ENCODE data around the gene ACOX1. TPM values are rescaled to one million over a fixed set of nuclear protein-coding genes. Genes with fewer than 3 reads are reported as not detected.

Gene ACOX1
- total RNA-seq, 4 donors from 2014 or later, result 33.7 to 44.4 (median 39.1) TPM

DNA sequence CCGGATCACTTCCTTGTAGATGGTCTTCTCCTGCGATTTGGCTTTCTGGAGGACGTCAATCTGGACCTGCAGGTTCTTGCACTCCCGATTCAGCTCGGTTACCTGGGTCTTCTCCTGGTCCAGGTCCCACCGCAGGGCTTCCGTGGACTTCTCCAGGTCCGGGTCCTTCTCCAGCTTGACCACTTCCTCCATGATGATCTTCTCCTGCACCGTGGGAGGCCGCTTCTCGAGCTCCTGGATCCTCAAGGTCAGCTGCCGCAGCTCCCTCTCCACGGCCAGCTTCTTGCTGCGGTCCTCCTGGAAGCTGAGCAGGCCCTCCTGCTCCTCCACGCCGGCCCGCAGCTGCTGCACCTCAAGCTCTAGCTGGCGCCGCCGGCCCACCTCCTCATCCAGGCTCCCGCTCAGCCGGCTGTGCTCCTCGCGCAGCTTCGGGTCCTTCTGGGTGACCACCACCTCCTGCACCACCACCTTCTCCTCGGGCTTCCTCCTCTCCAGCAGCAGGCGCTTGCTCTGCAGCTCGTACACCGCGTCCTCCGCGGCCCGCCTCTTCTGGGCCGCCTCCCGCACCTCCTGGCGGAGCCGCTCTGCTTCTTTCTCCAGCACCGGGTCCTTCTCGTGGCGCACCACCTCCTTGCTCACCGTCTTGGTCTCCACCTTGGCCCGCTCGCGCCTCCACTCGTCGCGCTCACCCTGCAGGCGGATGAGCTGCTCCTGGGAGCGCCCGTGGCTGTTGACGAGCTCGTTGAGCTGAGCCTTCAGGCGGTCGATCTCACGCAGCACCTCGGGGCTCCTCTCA lies 29.9 kb upstream of the ACOX1 start:
- 94 to 95% methylated on average over 55 to 56 of the region's 56 CpGs for WGBS, 2 donors
- Histone ChIP-seq H3K27me3 (no peaks in the 10 kb centered on the region), H3K4me1 (peaks cover 0 to 9% (median 0%) of the 10 kb centered on the region in 4 donors), H3K27ac (no peak overlapping the region), H3K36me3 (no peaks in the 10 kb centered on the region), H3K4me3 (no peak overlapping the region), H3K9me3 (no peaks in the 10 kb centered on the region)
- no peak for DNase-seq (ENCODE audit: low spot score in 2 of 2)
- no peak for TF ChIP-seq POLR2A (IDR thresholded peaks at IDR 0.05)
- no peak for TF ChIP-seq CTCF (IDR thresholded peaks at IDR 0.05)
- no peak for TF ChIP-seq EP300 (IDR thresholded peaks at IDR 0.05)

DNA sequence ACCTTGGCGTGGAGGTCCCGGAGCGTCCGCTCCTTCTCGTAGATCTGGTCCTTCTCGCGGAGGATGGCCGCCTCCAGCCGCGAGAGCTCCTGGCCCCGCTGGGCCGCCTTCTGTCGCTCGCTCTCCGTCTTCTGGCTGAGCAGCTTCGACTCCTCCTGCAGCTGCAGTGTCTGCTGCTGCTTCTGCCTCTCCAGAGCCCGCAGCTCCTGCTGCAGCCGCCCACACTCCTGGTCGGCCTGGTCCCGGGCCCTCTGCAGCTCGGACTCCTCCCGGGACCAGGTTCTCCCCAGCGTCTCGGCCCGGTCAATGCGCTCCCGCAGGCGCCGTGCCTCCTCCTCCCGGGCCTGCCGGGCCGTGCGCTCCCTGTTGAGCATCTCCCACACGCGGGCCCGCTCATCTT lies 29.2 kb upstream of the ACOX1 start:
- H3K27ac ChIP-seq, result no peak overlapping the region
- DNase-seq (ENCODE audit: low spot score in 2 of 2), result no peak
- 72 to 89% methylated on average over 36 of the region's 36 CpGs for WGBS, 2 donors
- no peaks in the 10 kb centered on the region for H3K27me3 ChIP-seq
- H3K36me3 ChIP-seq, result no peaks in the 10 kb centered on the region
- H3K4me1 ChIP-seq, result peaks cover 0 to 8% (median 0%) of the 10 kb centered on the region in 4 donors
- no peak overlapping the region for H3K4me3 ChIP-seq
- H3K9me3 ChIP-seq, result no peaks in the 10 kb centered on the region
- TF ChIP-seq CTCF (IDR thresholded peaks at IDR 0.05) (no peak), POLR2A (IDR thresholded peaks at IDR 0.05) (no peak), EP300 (IDR thresholded peaks at IDR 0.05) (no peak)

GRCh38 chr17:76007850-76008165 lies 28.8 kb upstream of the ACOX1 start:
- Histone ChIP-seq H3K36me3 (peaks cover 0 to under 1% (median 0%) of the 10 kb centered on the region in 3 donors), H3K9me3 (no peaks in the 10 kb centered on the region), H3K4me3 (no peak overlapping the region), H3K27ac (no peak overlapping the region), H3K4me1 (peaks cover 0 to 8% (median 0%) of the 10 kb centered on the region in 4 donors), H3K27me3 (no peaks in the 10 kb centered on the region)
- 79 to 81% methylated on average over 10 to 16 of the region's 16 CpGs for WGBS, 2 donors
- no peak for DNase-seq (ENCODE audit: low spot score in 2 of 2)
- TF ChIP-seq CTCF (IDR thresholded peaks at IDR 0.05) (no peak), EP300 (IDR thresholded peaks at IDR 0.05) (no peak), POLR2A (IDR thresholded peaks at IDR 0.05) (no peak)

DNA sequence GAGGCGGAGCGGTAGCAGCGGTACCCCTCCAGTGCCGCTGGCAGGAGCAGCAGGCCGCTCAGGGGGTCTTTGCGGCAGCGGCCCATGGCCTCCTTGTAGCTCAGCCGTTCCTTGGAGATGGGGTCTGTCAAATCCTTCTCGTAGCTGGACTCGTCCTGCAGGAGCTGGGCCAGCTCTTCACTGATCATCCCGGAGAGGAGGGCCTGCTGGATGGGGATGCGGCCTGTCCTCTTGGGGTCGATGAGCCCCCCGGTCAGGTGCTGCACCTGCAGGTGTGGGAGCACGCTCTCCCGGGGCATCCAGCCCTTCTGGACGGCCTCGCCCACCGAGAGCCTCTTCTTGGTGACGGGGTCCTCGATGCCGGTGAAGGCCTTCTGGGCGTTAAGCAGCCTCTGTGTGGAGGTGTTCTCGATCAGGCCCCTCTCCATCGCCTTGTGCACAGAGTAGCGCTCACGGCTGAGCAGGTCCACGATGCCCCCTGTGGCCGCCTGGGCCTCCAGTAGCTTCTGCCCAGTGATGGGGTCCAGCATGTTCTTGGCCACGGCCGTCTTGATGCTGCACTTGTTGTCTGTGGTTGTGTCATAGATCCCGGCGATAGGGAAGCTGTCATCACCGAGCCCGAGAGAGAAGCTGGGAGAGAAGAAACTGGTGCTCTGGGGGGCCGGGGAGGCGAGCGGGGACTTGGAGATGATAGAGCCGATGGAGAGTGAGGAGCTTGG lies 28.3 kb upstream of the ACOX1 start:
- WGBS, 2 donors, result 88 to 91% methylated on average over 31 to 35 of the region's 39 CpGs
- H3K27ac ChIP-seq, result no peak overlapping the region
- H3K36me3 ChIP-seq, result peaks cover 0 to 6% (median 0%) of the 10 kb centered on the region in 3 donors
- peaks cover 0 to 8% (median 0%) of the 10 kb centered on the region in 4 donors for H3K4me1 ChIP-seq
- no peak for DNase-seq (ENCODE audit: low spot score in 2 of 2)
- H3K9me3 ChIP-seq, result no peaks in the 10 kb centered on the region
- no peak overlapping the region for H3K4me3 ChIP-seq
- H3K27me3 ChIP-seq, result no peaks in the 10 kb centered on the region
- TF ChIP-seq POLR2A (IDR thresholded peaks at IDR 0.05), result no peak
- no peak for TF ChIP-seq CTCF (IDR thresholded peaks at IDR 0.05)
- no peak for TF ChIP-seq EP300 (IDR thresholded peaks at IDR 0.05)
